ENCODE results near the gene SLC27A2.
"Not testable (repeated sequence)": the region's sequence is repeated elsewhere in the genome, so short reads cannot be mapped to it uniquely, and the experiment has no call there.

The SLC27A2 gene

DNA sequence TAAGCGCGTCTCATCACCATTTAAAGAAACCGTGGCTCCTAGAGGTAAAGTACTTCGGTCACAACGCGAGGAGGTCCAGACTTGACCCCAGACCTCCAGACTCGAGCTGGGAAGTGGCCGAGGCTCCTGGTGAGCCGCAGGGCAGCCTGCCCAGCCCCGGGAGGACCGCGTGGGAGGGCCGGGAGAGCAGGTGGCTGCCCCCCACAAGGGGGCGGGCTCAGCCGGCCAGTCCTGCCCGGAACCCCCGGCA is at the start of gene SLC27A2:
Gene SLC27A2 (plus strand): TSS at position 228 of the 250 bp plus-strand sequence. CDS start 232 bp downstream, outside the sequence.
- DNase-seq (ENCODE audit: low spot score): no peak
- Mint-ChIP-seq H3K27me3 (ENCODE audit: low read depth) (no peaks in the 10 kb centered on the region), H3K27ac (peak within 1 kb of the TSS; percentile 89), H3K9me3 (no peaks in the 10 kb centered on the region), H3K36me3 (ENCODE audit: low read depth) (peaks cover 10% of the 10 kb centered on the region), H3K4me3 (peak within 1 kb of the TSS; percentile 96), H3K4me1 (ENCODE audit: low read depth) (peaks cover 44% of the 10 kb centered on the region)

DNA sequence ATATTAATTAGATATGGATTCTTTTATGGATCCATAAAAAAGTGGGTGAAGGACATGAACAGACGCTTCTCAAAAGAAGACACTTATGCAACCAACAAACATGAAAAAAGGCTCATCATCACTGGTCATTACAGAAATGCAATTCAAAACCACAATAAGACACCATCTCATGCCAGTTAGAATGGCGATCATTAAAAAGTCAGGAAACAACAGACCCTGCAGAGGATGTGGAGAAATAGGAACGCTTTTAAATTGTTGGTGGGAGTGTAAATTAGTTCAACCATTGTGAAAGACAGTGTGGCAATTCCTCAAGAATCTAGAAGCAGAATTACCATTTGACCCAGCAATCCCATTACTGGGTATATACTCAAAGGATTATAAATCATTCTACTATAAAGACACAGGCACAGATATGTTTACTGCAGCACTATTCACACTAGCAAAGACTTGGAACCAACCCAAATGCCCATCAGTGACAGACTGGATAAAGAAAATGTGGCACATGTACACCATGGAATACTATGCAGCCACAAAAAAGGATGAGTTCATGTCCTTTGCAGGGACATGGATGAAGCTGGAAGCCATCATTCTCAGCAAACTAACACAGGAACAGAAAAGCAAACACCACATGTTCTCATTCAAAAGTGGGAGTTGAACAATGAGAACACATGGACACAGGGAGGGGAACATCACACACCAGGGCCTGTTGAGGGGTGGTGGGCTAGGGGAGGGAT is 49.6 kb upstream of the SLC27A2 start:
- H3K4me1 Mint-ChIP-seq (ENCODE audit: low read depth): peaks cover 39% of the 10 kb centered on the region
- not testable (repeated sequence) for DNase-seq (ENCODE audit: low spot score); H3K27ac Mint-ChIP-seq; H3K9me3 Mint-ChIP-seq; H3K4me3 Mint-ChIP-seq; H3K27me3 Mint-ChIP-seq (ENCODE audit: low read depth)
- peaks cover 14% of the 10 kb centered on the region for H3K36me3 Mint-ChIP-seq (ENCODE audit: low read depth)

DNA sequence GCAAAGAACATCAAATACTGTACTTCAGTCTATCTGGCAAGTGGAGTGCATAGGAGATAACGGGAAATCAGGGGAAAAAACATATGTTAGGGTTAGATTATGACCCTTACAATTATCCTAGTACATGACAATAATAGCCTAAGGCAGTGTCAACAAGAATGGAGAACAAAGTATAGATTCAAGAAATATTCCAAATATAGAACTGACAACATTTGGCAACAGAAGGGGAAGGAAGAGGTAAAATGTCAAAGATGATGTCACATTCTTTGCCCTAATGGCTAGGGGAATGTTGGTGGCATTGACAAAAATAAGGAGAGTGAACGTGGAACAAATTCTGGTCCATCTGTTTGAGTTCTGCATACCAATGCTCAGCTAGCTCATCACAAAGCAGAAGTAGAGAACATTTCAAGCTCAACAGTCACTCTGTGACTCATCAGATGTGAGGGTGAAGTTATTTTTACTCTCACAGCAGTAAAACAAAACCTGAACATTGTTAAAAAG is 47.4 kb upstream of the SLC27A2 start:
- H3K9me3 Mint-ChIP-seq: peaks cover 3% of the 10 kb centered on the region
- no peaks in the 10 kb centered on the region for H3K27me3 Mint-ChIP-seq (ENCODE audit: low read depth)
- H3K4me1 Mint-ChIP-seq (ENCODE audit: low read depth): peaks cover 48% of the 10 kb centered on the region
- H3K4me3 Mint-ChIP-seq: peak overlapping the region; percentile 40
- peaks cover 9% of the 10 kb centered on the region for H3K36me3 Mint-ChIP-seq (ENCODE audit: low read depth)
- peak; percentile 26 for DNase-seq (ENCODE audit: low spot score)
- peak overlapping the region; percentile 92 for H3K27ac Mint-ChIP-seq

DNA sequence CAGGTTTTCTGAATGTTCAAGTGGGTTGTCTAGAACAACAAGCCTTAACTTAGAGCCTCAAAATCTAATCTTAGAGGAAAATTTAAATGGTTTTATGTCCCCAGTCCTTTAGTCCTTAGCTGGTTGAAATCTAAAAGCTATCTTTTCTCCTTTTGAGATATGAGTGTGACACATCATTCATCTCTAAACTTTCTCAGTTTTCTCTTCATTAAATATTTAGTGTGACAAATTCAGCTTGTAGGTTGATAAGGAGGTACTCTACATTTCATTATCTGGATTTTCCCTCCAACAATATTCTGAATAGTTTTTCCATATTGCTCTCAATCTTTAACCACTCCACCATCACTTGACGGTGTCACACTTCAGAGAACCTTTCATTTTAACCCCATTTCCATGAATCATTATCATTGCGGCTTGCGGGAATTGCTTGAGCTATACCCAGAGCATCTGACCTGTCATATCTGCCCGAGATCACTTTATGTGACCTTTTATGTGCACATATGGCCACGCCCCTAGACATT is 46.9 kb upstream of the SLC27A2 start:
- Mint-ChIP-seq H3K27me3 (ENCODE audit: low read depth) (no peaks in the 10 kb centered on the region), H3K27ac (peak overlapping the region; percentile 92), H3K4me1 (ENCODE audit: low read depth) (peaks cover 48% of the 10 kb centered on the region), H3K9me3 (peaks cover 3% of the 10 kb centered on the region), H3K4me3 (peak overlapping the region; percentile 40), H3K36me3 (ENCODE audit: low read depth) (peaks cover 7% of the 10 kb centered on the region)
- peak; percentile 87 for DNase-seq (ENCODE audit: low spot score)

DNA sequence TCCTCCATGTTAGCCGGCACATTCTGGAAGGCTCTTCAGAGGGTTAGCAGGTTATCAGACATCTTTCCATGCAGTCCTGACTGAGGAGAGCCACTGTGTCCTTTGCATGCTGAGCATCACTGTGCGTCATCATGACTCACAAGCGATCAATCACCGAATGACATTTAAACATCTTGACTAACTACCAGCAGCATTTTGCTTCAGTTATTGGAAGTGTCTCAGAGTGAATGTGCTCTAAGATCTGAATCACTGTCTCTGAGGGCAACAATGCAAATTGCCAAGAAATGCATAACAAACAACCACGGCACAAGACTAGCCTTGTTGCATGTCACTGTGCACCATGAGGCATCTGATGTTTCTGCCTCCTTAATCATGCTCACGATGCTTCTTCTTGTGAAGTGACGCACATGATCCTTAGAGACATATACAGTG is 44.6 kb upstream of the SLC27A2 start:
- no peaks in the 10 kb centered on the region for H3K27me3 Mint-ChIP-seq (ENCODE audit: low read depth)
- peaks cover 52% of the 10 kb centered on the region for H3K4me1 Mint-ChIP-seq (ENCODE audit: low read depth)
- H3K9me3 Mint-ChIP-seq: no peaks in the 10 kb centered on the region
- peak overlapping the region; percentile 31 for H3K4me3 Mint-ChIP-seq
- peak overlapping the region; percentile 82 for H3K27ac Mint-ChIP-seq
- H3K36me3 Mint-ChIP-seq (ENCODE audit: low read depth): peaks cover 4% of the 10 kb centered on the region
- DNase-seq (ENCODE audit: low spot score): peak; percentile 82

DNA sequence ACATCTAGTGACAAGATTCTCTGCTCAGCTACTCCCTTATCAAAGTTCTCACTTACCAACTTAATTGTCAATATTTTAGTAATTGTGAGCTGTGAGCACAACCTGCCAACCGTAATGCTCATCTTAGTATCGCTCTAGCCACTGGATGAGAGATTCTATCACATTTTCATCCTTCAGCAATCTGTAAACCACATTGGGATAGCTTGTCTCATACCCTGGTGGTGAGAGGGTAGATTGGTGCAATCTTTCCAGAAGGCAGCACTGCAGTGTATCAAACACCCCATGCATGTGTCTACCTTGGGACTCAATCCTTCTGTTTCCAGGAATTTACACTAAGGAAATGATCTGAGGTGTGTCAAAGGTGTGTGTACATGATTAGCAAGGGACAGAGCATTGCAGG is 44.1 kb upstream of the SLC27A2 start:
- Mint-ChIP-seq H3K4me3 (no peak overlapping the region), H3K27ac (peak overlapping the region; percentile 82), H3K4me1 (ENCODE audit: low read depth) (peaks cover 49% of the 10 kb centered on the region), H3K36me3 (ENCODE audit: low read depth) (peaks cover 2% of the 10 kb centered on the region), H3K27me3 (ENCODE audit: low read depth) (no peaks in the 10 kb centered on the region), H3K9me3 (no peaks in the 10 kb centered on the region)
- DNase-seq (ENCODE audit: low spot score): peak; percentile 19

DNA sequence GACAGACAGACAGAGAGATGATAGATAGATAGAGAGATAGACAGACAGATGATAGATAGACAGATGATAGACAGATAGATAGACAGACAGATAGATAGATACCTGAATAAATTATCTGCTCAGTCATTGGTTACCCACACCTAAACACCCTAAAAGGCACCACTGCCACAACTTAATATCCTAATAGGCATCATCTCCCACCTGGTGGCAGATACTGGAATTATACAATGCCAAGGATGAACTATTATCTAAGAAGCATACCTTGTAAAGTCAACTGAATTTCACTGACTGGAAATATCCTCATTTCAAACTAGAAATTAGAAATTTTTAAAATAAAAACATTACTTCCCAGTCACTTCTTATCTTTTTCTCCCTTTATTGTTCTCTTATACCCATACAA is 43.6 kb upstream of the SLC27A2 start:
- Mint-ChIP-seq H3K9me3 (no peaks in the 10 kb centered on the region), H3K27me3 (ENCODE audit: low read depth) (no peaks in the 10 kb centered on the region), H3K4me3 (no peak overlapping the region), H3K27ac (peak overlapping the region; percentile 82), H3K4me1 (ENCODE audit: low read depth) (peaks cover 49% of the 10 kb centered on the region), H3K36me3 (ENCODE audit: low read depth) (peaks cover 2% of the 10 kb centered on the region)
- no peak for DNase-seq (ENCODE audit: low spot score)

DNA sequence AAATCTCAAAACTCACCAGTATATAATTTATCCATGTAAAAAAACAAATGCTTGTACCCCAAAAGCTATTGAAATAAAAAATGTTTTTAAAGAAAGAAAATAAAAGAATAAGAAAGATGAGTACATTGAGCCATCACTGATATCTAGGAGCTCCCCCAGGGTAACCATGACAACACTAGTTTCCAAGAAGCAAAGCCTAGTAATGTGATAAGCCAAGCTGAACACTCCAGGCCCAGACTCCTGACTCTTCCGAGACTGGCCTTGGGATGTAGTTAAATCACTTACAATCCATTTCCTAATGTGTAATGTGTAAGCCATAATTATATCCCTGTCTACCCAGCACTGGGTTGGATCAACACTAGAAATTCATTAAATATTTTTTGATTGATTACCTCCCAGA is 41.9 kb upstream of the SLC27A2 start:
- peaks cover 51% of the 10 kb centered on the region for H3K4me1 Mint-ChIP-seq (ENCODE audit: low read depth)
- DNase-seq (ENCODE audit: low spot score): no peak
- H3K9me3 Mint-ChIP-seq: no peaks in the 10 kb centered on the region
- H3K36me3 Mint-ChIP-seq (ENCODE audit: low read depth): peaks cover 2% of the 10 kb centered on the region
- H3K27me3 Mint-ChIP-seq (ENCODE audit: low read depth): no peaks in the 10 kb centered on the region
- H3K27ac Mint-ChIP-seq: no peak overlapping the region
- no peak overlapping the region for H3K4me3 Mint-ChIP-seq

DNA sequence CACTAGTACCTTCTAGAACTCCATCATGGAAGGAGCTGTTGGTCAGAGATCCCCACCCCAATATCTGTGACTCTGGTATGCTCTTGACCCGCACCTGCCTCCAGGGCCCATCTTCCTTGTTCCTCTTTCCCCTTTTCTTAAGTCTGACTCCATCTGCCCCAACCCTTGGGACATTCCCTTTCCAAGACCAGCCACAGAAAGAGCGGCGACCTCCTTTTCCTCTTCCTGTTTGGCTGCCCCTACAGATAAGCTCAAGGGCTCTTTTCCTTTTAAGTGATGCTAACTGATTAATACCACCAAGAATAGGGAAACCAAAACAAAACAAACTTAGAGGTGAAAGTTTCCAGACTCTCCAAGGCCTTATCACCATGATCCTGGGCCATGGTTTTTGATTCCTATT is 41.0 kb upstream of the SLC27A2 start:
- no peaks in the 10 kb centered on the region for H3K9me3 Mint-ChIP-seq
- peaks cover 47% of the 10 kb centered on the region for H3K4me1 Mint-ChIP-seq (ENCODE audit: low read depth)
- no peaks in the 10 kb centered on the region for H3K27me3 Mint-ChIP-seq (ENCODE audit: low read depth)
- H3K36me3 Mint-ChIP-seq (ENCODE audit: low read depth): peaks cover 2% of the 10 kb centered on the region
- H3K27ac Mint-ChIP-seq: no peak overlapping the region
- H3K4me3 Mint-ChIP-seq: no peak overlapping the region
- DNase-seq (ENCODE audit: low spot score): no peak

DNA sequence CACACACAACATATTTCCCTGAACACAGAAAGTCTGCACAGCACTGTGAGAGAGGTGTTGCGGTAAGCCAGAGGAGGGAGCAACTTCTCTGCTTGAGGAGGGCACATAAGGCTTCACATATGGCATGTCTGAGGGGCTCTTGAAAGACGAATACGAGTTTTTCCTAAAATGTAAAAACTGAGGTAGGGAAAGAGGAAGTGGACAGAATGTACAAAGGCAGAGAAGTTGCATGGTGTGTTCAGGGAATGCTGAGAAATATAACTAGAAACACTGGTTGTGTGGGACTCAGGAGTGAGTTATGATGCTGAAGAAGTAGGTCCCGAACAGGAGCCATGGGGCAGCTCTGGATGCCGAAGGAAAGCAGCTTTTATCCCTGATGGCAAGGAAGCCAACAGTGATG is 40.1 kb upstream of the SLC27A2 start:
- H3K9me3 Mint-ChIP-seq: no peaks in the 10 kb centered on the region
- DNase-seq (ENCODE audit: low spot score): no peak
- H3K27ac Mint-ChIP-seq: no peak overlapping the region
- H3K4me1 Mint-ChIP-seq (ENCODE audit: low read depth): peaks cover 42% of the 10 kb centered on the region
- H3K4me3 Mint-ChIP-seq: no peak overlapping the region
- H3K36me3 Mint-ChIP-seq (ENCODE audit: low read depth): peaks cover 2% of the 10 kb centered on the region
- H3K27me3 Mint-ChIP-seq (ENCODE audit: low read depth): no peaks in the 10 kb centered on the region

DNA sequence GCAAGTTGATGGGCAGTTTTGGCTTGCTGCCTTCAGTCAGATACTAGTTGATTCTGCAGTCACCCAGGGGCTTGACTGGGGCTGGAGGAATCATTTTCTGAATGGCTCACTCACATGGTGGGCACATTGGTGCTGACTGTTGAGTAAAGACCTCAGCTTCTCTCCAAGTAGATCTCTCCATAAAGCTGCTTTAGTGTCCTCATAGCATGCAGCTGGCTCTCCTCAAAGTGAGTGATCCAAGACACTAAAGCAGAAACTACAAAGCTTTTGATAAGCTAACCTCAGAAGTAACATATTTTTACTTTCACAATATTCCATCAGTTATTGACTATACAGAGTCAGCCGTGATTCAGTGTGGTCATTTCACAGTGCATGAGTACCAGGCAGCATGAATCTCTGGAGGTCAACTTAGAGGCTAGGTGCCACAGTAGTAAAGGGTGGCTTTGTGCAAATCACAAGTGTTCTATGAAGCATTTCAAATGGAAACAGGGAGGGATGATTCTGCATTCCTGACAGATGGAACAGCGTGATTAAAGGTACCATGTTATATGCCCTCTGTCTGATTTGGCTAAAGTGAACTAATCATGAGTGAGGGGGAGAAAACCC is 38.6 kb upstream of the SLC27A2 start:
- H3K4me1 Mint-ChIP-seq (ENCODE audit: low read depth): peaks cover 27% of the 10 kb centered on the region
- H3K4me3 Mint-ChIP-seq: no peak overlapping the region

DNA sequence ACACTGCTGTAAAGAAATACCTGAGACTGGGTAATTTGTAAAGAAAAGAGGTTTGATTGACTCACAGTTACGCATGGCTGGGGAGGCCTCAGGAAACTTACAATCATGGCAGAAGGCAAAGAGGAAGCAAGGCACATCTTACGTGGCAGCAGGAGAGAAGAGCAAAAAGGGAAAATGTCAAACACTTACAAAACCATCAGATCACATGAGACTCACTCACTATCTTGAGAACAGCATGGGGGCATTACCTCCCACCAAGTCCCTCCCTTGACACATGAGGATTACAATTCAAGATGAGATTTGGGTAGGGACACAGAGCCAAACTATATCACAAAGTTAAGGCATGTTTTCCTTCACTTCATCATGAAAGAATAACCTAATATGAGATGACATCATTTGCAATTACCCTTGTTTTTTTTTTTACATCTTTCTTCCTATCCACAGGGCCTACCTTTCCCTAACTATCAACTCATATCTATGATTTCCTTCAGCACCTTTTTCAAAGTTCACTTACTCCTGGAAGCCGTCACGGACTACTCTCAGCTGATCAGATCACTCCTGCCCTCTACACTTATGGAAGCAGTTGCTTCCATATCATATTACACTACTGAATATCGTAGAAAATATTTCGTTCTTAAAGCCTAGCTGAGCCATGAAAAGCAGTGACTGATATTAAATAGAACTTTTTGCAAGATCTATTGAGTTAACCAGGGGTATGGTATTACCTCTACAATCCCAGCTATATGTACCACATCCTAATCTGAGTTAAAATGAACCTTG is 37.5 kb upstream of the SLC27A2 start:
- H3K27ac Mint-ChIP-seq: peak overlapping the region; percentile 56
- peaks cover 27% of the 10 kb centered on the region for H3K4me1 Mint-ChIP-seq (ENCODE audit: low read depth)
- no peak for DNase-seq (ENCODE audit: low spot score)
- no peaks in the 10 kb centered on the region for H3K9me3 Mint-ChIP-seq
- no peaks in the 10 kb centered on the region for H3K27me3 Mint-ChIP-seq (ENCODE audit: low read depth)
- H3K36me3 Mint-ChIP-seq (ENCODE audit: low read depth): no peaks in the 10 kb centered on the region
- H3K4me3 Mint-ChIP-seq: no peak overlapping the region

More for the DNA sequence above, 38.6 kb upstream of the SLC27A2 start:
- H3K36me3 Mint-ChIP-seq (ENCODE audit: low read depth): no peaks in the 10 kb centered on the region
- no peaks in the 10 kb centered on the region for H3K27me3 Mint-ChIP-seq (ENCODE audit: low read depth)
- no peak overlapping the region for H3K27ac Mint-ChIP-seq
- DNase-seq (ENCODE audit: low spot score): no peak
- H3K9me3 Mint-ChIP-seq: no peaks in the 10 kb centered on the region

DNA sequence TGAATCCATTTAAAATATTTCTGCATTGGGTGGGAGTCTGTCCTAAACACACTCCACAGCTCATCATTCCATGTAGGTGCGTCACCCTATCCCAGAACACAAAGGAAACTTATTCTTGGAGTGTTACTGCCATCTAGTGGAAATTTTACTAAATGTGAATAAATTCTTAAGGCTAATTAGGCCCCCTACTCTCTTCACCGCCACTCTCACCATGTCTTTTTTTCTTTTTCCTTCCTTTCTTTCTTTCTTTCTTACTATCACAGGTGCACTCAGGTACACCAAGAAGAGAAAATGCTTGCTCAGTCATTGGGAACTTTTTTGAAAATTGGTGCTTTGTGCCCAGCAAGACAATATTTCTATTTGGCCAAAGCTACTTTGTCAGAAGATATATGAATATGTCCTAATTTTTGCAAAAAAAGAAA is 36.5 kb upstream of the SLC27A2 start:
- Mint-ChIP-seq H3K27ac (no peak overlapping the region), H3K4me3 (no peak overlapping the region), H3K27me3 (ENCODE audit: low read depth) (no peaks in the 10 kb centered on the region), H3K4me1 (ENCODE audit: low read depth) (peaks cover 30% of the 10 kb centered on the region), H3K9me3 (no peaks in the 10 kb centered on the region), H3K36me3 (ENCODE audit: low read depth) (no peaks in the 10 kb centered on the region)
- no peak for DNase-seq (ENCODE audit: low spot score)

DNA sequence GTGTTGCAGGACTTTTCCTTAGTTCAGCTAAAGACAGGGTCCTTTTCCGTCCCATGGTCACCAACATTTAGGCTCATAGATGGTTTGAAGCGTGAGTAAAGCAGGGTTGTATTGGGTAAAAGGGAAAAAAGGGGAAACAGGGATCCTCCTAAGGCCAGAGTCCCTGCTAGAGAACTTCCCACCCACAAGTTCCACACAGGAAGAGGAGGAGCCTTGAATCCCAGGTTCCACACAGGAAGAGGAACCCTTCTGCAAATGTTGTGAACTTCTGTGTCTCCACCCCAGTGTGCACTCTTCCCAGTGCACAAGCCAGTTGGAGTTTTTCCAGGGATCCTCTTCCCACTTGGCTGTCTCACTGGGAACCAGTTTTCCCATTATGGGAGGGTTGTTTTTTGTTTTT is 35.4 kb upstream of the SLC27A2 start:
- H3K9me3 Mint-ChIP-seq: no peaks in the 10 kb centered on the region
- no peaks in the 10 kb centered on the region for H3K36me3 Mint-ChIP-seq (ENCODE audit: low read depth)
- no peaks in the 10 kb centered on the region for H3K27me3 Mint-ChIP-seq (ENCODE audit: low read depth)
- no peak for DNase-seq (ENCODE audit: low spot score)
- no peak overlapping the region for H3K4me3 Mint-ChIP-seq
- H3K4me1 Mint-ChIP-seq (ENCODE audit: low read depth): peaks cover 34% of the 10 kb centered on the region
- no peak overlapping the region for H3K27ac Mint-ChIP-seq
